Peyer's patch (tissue), 4 donors: ENCODE measurements around the gene FAM107B.
"Not testable (repeated sequence)": the region's sequence is repeated elsewhere in the genome, so short reads cannot be mapped to it uniquely, and the experiment has no call there.

Source experiments
- CTCF ChIP-seq, 6 experiments: fragments of 450-650 bp in 4 of 6; fragments of 200-600 bp in 2 of 6; sonication (generic) in 1 of 6; IDR thresholded peaks; one replicate each; pipeline ENCODE4 v1.5.1; 2017 to 2019; ENCODE audit warnings: antibody characterized with exemption in 6 of 6, mild to moderate bottlenecking in 3 of 6, moderate library complexity in 1 of 6
- POLR2A ChIP-seq, 2 donors: fragments of 450-650 bp; IDR thresholded peaks; one replicate each; pipeline ENCODE4 v1.5.1; 2017; ENCODE audit warnings: antibody characterized with exemption in 2 of 2, mild to moderate bottlenecking in 2 of 2, moderate library complexity in 2 of 2

GRCh38 chr10:14709344-14709743 lies 65.4 kb downstream of the FAM107B start:
- not testable (repeated sequence) for TF ChIP-seq POLR2A, CTCF (IDR thresholded peaks at IDR 0.05)
